Lower lobe of right lung (tissue), 2 donors: ENCODE measurements around the gene OVOL2. TPM values are rescaled to one million over a fixed set of nuclear protein-coding genes. Genes with fewer than 3 reads are reported as not detected.
A peak's percentile ranks its signal among the peaks of the same experiment; 100 is the strongest.

Source experiments
- ATAC-seq, 2 donors: fragments of 200-7000 bp; cut with Tn5 transposase; one replicate each; pipeline ENCODE4 v1.9.1; 2020 to 2022; ENCODE audit warnings: mild to moderate bottlenecking in 2 of 2, moderate library complexity in 2 of 2
- DNase-seq: peaks from one replicate; pipeline ENCODE4 v3.0.0-alpha.2; 2020
- H3K27ac ChIP-seq: fragments of 200-600 bp; one replicate; pipeline ENCODE4 v1.8.0; 2022
- H3K27me3 ChIP-seq: fragments of 200-600 bp; one replicate; pipeline ENCODE4 v1.8.0; 2022; ENCODE audit warnings: low read depth
- H3K36me3 ChIP-seq: fragments of 200-600 bp; one replicate; pipeline ENCODE4 v1.8.0; 2022; ENCODE audit warnings: mild to moderate bottlenecking
- H3K4me1 ChIP-seq: fragments of 200-600 bp; one replicate; pipeline ENCODE4 v1.8.0; 2022
- H3K4me3 ChIP-seq: fragments of 200-600 bp; one replicate; pipeline ENCODE4 v1.8.0; 2022; ENCODE audit warnings: mild to moderate bottlenecking
- H3K9me3 ChIP-seq: fragments of 200-600 bp; one replicate; pipeline ENCODE4 v1.8.0; 2022
- CTCF ChIP-seq: fragments of 200-600 bp; IDR thresholded peaks from one replicate; pipeline ENCODE4 v1.8.0; 2022; ENCODE audit warnings: antibody characterized with exemption, mild to moderate bottlenecking
- intact Hi-C: fragments of 100-400 bp; cut with DNase I; formaldehyde crosslinking; loops from one replicate; pipeline ENCODE4 v1.11.0; 2022
- total RNA-seq: library from RNA; stranded (reverse); fragmentation: NEBNext Ultra II Directional; extraction: Animal tissue kit (Norgen Biotek cat#: 25700); gene quantifications from one replicate; pipeline ENCODE4 v1.2.1, GENCODE V29; 2021
- donor health status: DM: no; HTN: yes; CAD: no; lungs with severe emphysema.

Gene OVOL2
- total RNA-seq, 1 donor from 2014 or later, result 8.6 TPM

- no peak for ATAC-seq
- no peaks in the 10 kb centered on the region for H3K27me3 ChIP-seq
- no peak overlapping the region for H3K27ac ChIP-seq
- no peak overlapping the region for H3K4me3 ChIP-seq
- no peaks in the 10 kb centered on the region for H3K9me3 ChIP-seq
- no peak for DNase-seq
- intact Hi-C loops, result no loop called here
- peaks cover 10% of the 10 kb centered on the region for H3K4me1 ChIP-seq
- no peaks in the 10 kb centered on the region for H3K36me3 ChIP-seq
- TF ChIP-seq CTCF, result no peak
These were observed 46.2 kb downstream of the OVOL2 start for GRCh38 chr20:18011482-18011881.

DNA sequence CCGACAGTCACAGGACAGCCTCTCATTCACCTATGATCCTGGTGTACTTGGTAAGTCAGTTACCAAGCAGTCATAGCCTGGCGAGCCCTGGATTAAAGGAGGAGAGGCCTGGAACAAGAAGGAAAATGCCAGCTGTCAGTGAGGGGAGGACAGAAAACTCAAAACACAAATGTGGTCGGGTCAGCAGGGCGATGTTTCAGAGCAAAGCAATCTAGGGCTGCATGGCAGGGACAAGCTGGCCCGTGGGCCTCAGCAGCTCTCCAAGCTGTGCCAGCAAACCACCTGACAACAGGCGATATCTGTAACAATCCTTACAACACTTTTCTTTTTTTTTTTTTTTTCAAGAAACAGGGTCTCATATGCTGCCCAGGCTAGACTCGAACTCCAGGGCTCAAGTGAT is 48.6 kb downstream of the OVOL2 start:
- Histone ChIP-seq H3K27ac (no peak overlapping the region), H3K4me3 (no peak overlapping the region), H3K9me3 (no peaks in the 10 kb centered on the region), H3K36me3 (no peaks in the 10 kb centered on the region), H3K4me1 (peaks cover 10% of the 10 kb centered on the region), H3K27me3 (no peaks in the 10 kb centered on the region)
- ATAC-seq (no peak), DNase-seq (no peak)
- no peak for TF ChIP-seq CTCF
- intact Hi-C loops, result no loop called here

DNA sequence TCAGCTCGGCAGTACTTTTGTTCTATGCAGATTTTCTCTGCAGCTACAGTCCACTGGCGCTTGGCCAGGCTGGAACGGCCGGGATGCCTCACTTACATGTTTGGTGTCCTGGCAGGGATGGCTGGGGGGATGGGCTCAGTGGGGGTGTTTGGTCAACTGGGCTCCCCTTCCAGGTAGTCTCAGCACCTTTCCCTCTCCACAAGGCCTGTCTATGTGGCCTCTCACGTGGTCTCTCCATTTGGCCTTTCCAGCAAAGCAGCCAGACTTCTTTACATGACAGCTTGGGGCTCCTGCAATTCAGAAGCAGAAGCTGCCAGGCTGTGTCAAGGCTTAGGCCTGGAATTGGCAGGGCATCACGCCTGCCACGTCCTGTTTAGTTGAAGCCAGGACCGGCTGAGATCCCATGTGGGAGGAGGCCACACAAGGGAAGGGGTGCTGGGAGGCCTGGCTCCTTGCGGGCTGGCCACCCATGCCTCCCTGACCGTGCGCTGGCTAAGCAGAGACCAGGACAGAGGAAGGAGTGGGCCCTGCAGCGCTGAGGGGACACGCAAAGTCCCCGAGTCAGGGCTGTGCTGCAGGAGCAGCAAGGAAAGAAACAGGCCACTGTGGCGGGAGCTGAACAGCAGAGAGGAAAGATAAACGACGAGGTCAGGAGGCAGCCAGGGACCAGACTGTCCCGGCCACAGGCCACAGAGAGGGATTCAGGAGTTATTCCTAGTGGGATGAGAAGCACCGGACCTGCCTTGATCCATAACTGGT is 50.0 kb downstream of the OVOL2 start:
- Histone ChIP-seq H3K27ac (no peak overlapping the region), H3K9me3 (no peaks in the 10 kb centered on the region), H3K36me3 (no peaks in the 10 kb centered on the region), H3K4me1 (peaks cover 10% of the 10 kb centered on the region), H3K27me3 (no peaks in the 10 kb centered on the region), H3K4me3 (no peak overlapping the region)
- ATAC-seq, result peak; percentile 18 to 25
- intact Hi-C loops, result no loop called here
- TF ChIP-seq CTCF, result no peak
- no peak for DNase-seq

DNA sequence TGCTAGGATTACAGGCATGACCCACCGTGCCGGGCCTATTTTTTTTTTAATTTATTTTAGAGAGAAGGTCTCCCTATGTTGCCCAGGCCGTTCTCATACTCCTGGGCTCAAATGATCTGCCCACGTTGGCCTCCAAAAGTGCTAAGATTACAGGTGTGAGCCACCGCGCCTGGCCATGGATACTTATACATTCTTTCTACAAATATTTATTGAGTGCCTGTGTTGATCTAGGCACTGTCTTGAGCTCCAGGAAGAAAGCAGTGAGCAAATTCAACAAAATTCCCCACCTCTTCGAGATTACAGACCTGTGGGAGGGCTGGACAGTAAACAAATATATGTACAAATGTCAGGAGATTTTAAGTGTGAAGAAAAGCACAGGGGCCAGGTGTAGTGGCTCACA is 51.0 kb downstream of the OVOL2 start:
- Histone ChIP-seq H3K9me3 (no peaks in the 10 kb centered on the region), H3K4me3 (no peak overlapping the region), H3K27ac (no peak overlapping the region), H3K4me1 (peaks cover 10% of the 10 kb centered on the region), H3K36me3 (no peaks in the 10 kb centered on the region), H3K27me3 (no peaks in the 10 kb centered on the region)
- DNase-seq (no peak), ATAC-seq (peak; percentile 43 to 59)
- no peak for TF ChIP-seq CTCF
- intact Hi-C loops, result no loop called here

- intact Hi-C loops, result no loop called here
- H3K27ac ChIP-seq, result no peak overlapping the region
- TF ChIP-seq CTCF, result no peak
These were observed 51.7 kb downstream of the OVOL2 start for GRCh38 chr20:18005990-18006364.

More at GRCh38 chr20:18005990-18006364, 51.7 kb downstream of the OVOL2 start:
- H3K27me3 ChIP-seq, result no peaks in the 10 kb centered on the region
- peak; percentile 44 to 64 for ATAC-seq
- no peak overlapping the region for H3K4me3 ChIP-seq
- DNase-seq, result no peak
- H3K9me3 ChIP-seq, result no peaks in the 10 kb centered on the region
- no peaks in the 10 kb centered on the region for H3K36me3 ChIP-seq
- H3K4me1 ChIP-seq, result peaks cover 10% of the 10 kb centered on the region
